ENCODE data around the gene OCIAD1.
"Not testable (repeated sequence)": the region's sequence is repeated elsewhere in the genome, so short reads cannot be mapped to it uniquely, and the experiment has no call there.

Gene OCIAD1

DNA sequence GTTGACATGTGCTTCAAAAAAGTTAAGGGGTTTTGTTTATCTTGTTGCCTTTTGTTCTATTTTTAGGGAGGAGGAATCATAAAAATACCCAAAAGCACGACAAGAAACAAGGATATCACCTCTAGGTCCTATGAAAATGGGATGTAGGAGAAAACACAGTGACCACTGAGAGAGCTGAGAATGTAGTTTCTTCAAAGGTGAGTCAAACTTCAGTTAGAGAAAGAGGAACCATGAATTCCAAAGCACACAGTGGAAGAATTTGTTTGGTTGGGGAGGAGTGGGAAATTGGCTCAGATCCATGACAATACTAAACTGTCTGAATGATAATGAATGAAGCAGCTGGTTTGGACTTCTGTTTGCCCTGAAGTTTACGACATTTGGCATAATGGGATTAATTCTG lies 31.7 kb upstream of the OCIAD1 start:
- TF ChIP-seq, protein P1, sequence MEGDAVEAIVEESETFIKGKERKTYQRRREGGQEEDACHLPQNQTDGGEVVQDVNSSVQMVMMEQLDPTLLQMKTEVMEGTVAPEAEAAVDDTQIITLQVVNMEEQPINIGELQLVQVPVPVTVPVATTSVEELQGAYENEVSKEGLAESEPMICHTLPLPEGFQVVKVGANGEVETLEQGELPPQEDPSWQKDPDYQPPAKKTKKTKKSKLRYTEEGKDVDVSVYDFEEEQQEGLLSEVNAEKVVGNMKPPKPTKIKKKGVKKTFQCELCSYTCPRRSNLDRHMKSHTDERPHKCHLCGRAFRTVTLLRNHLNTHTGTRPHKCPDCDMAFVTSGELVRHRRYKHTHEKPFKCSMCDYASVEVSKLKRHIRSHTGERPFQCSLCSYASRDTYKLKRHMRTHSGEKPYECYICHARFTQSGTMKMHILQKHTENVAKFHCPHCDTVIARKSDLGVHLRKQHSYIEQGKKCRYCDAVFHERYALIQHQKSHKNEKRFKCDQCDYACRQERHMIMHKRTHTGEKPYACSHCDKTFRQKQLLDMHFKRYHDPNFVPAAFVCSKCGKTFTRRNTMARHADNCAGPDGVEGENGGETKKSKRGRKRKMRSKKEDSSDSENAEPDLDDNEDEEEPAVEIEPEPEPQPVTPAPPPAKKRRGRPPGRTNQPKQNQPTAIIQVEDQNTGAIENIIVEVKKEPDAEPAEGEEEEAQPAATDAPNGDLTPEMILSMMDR (IDR thresholded peaks at IDR 0.05; ENCODE audit: borderline replicate concordance, insufficient read depth, low read depth, low read length) = no peak
- H3K4me3 ChIP-seq (ENCODE audit: low read depth, low read length) = no peak overlapping the region

DNA sequence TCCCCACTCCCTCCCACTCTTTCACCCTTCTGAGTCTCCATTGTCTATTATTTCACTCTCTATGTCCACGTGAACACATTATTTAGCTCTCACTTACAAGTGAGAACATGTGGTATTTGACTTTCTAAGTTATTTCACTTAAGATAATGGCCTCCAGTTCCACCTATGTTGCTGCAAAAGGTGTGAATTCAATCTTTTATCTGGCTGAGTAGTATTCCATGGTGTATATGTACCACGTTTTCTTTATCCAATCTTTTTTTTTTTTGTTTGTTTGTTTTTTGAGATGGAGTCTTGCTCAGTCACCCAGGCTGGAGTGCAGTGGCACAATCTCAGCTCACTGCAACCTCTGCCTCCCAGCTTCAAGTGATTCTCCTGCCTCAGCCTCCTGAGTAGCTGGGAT lies 30.7 kb upstream of the OCIAD1 start:
- not testable (repeated sequence) for H3K4me3 ChIP-seq (ENCODE audit: low read depth, low read length)

DNA sequence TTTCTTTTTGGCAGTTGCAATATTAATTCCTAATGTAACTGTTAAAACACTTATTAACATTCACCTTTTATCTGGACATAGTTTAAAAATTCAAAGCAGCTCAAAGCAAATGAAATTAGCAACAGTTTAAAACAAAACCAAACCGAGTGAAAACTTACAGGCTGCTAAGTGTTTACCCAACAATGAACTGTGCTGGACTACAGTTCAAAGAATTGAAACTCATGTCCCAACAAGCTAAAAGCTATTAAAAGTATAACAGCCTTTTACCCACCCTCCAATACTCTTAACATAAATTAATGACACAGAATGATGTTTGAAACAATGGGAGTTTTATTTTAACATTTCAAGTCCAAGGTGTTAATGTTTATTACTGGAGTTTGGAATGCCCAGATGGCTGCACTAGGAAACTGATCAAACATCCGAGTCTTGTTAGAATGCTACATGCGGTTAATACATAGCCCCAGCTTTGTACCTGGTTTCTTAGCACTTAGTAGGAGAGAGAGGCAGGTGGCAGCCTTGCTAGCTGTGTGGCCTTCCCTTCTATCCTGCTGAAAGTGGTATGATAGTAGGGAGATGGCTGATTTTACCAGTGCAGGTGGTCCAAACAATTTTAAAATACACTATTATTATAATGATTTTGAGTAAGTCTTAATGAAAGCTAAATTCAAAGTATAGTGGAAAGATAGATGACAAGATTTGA lies 29.7 kb upstream of the OCIAD1 start:
- no peak overlapping the region for H3K4me3 ChIP-seq (ENCODE audit: low read depth, low read length)
- TF ChIP-seq, protein P1 (IDR thresholded peaks at IDR 0.05; ENCODE audit: borderline replicate concordance, insufficient read depth, low read depth, low read length) = no peak

DNA sequence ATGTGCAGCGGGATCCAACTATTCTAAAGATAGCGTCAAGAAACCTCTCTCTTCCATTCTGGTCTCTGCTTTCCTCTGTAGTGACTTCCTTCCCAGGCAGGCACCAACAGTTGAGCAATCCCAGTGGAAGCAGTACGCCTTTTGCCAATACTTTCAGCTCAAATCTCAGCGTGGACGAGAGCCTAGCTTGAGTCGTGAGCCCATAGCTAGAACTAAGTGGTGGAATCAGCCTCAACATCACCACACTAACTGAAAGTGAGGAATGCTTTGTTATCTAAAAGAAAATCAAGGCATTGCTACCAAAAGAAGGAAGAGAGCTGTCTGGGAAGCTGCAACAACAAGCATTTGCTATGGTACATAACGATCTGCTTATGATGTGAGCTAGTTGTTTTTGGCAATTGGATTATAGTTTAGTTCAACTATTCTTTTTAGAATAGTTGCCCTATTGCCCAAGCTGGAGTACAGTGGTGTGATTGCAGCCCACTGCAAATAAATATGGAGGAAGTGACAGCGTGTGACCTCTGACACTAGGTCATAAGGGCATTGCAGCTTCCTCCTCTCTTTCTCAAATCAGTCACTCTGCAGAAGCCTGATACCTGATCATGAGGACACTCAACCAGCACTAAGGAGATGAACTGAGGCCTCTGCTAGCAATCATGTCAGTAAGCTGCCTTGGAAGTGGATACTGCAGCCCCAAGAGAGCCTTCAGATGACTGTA lies 26.1 kb upstream of the OCIAD1 start:
- no peak overlapping the region for H3K4me3 ChIP-seq (ENCODE audit: low read depth, low read length)
- TF ChIP-seq, protein P1 (IDR thresholded peaks at IDR 0.05; ENCODE audit: borderline replicate concordance, insufficient read depth, low read depth, low read length) = no peak

DNA sequence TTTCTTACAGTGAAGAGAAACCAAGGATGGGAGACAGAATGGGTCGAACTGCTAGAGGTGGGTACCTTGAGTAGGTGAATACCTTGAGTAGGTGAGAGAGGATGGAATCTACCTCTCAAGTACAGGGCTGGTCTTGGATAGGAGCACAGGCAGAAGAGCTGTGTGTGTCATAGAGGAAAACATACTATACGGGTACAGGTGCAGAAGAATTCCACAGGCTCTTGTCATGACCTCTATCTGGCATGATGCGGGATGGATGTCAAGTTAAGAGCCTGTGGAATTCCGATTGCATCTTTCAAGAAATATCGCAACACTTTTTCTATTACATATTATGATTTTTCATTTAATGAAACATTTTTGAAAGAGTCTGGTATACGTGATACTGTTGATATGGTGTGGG lies 18.0 kb upstream of the OCIAD1 start:
- TF ChIP-seq, protein P1 (IDR thresholded peaks at IDR 0.05; ENCODE audit: borderline replicate concordance, insufficient read depth, low read depth, low read length) = no peak

GRCh38 chr4:48813964-48814363 lies 16.9 kb upstream of the OCIAD1 start:
- TF ChIP-seq, protein P1 (IDR thresholded peaks at IDR 0.05; ENCODE audit: borderline replicate concordance, insufficient read depth, low read depth, low read length) = no peak

More for the DNA sequence above, 18.0 kb upstream of the OCIAD1 start:
- no peak overlapping the region for H3K4me3 ChIP-seq (ENCODE audit: low read depth, low read length)

DNA sequence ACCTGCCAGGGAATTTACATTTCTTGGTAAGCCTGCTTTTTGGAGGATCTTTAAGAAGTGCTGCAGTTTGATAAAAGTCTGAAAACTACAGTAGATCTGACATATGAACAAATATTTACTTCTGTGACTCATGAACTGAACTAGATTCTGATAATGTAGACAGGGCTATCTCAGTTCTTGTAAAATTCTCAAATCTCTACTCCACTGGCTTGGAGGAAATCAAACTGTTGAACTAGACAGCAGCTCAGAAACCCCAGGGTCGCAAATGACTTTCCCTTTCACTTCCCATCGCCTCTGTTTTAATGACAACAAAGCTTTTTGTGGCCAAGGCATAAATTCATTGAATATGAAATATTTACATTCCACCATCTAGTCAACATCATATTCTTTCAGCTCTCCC lies 15.4 kb upstream of the OCIAD1 start:
- no peak overlapping the region for H3K4me3 ChIP-seq (ENCODE audit: low read depth, low read length)
- TF ChIP-seq, protein P1 (IDR thresholded peaks at IDR 0.05; ENCODE audit: borderline replicate concordance, insufficient read depth, low read depth, low read length) = no peak

More at GRCh38 chr4:48813964-48814363, 16.9 kb upstream of the OCIAD1 start:
- H3K4me3 ChIP-seq (ENCODE audit: low read depth, low read length) = no peak overlapping the region

DNA sequence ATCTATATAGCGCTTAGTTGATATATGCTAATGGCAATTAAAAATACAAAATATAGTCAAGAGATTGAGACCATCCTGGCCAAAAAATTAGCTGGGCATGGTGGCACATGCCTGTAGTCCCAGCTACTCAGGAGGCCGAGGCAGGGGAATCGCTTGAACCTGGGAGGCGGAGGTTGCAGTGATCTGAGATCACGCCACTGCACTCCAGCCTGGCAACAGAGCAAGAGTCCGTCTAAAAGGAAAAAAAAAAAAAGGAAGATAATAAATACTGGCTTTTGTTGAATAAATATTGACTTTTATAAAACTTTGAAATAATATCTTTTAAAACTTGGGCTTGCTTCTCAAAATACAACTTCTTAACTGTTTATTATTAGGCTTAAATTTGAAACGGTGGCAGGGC lies 14.6 kb upstream of the OCIAD1 start:
- not testable (repeated sequence) for H3K4me3 ChIP-seq (ENCODE audit: low read depth, low read length)
